HG03025 (cell line): ENCODE data around the gene C1RL.

Source experiments
- ATAC-seq: cut with Tn5 transposase; IDR thresholded peaks from one replicate; pipeline ENCODE4 v1.9.1; 2021; ENCODE audit warnings: mild to moderate bottlenecking, moderate library complexity; ENCODE audit not compliant: unreplicated experiment, low FRiP score

Gene C1RL

GRCh38 chr12:7139200-7139599 is 30.2 kb upstream of the C1RL start:
- no peak for ATAC-seq

DNA sequence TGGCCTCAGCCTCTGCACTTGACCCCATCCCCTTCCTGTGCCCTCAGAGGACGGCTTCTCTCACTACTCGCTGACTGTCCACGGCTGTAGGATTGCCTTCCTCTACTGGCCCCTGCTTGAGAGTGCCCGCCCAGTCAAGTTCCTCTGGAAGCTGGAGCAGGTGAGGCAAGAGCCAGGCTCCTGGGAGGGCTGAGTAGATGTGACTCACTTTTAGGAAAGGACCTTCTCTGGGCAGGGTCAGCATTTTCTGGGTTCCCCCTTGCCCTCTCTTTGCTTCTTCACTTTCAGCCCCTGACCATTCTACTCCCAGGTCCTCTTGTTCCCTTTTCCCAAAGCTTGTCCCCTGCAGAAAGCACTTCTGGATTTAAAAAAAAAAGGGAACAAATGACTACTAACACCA is 28.9 kb upstream of the C1RL start:
- ATAC-seq = no peak

- ATAC-seq = no peak
Observed at GRCh38 chr12:7136676-7137075, 27.7 kb upstream of the C1RL start.

DNA sequence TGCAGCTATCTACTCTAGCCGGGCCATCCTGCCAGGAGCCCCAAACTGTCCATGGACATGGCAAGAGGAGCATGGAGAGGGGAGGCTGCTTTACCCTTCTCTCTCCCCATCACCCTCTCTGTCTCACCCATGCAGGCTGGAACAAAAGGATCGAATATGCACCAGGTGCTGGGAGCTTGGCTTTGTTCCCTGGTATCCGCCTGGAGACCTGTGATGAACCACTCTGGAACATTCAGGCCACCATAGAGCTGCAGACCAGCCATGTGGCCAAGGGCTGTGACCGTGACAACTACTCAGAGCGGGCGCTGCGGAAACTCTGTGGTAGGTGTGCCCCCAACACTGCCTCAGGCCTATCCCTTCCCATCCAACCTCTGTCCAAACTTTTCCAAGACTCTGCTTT is 27.1 kb upstream of the C1RL start:
- no peak for ATAC-seq

- ATAC-seq = no peak
Observed at GRCh38 chr12:7134396-7135166, 25.6 kb upstream of the C1RL start.

DNA sequence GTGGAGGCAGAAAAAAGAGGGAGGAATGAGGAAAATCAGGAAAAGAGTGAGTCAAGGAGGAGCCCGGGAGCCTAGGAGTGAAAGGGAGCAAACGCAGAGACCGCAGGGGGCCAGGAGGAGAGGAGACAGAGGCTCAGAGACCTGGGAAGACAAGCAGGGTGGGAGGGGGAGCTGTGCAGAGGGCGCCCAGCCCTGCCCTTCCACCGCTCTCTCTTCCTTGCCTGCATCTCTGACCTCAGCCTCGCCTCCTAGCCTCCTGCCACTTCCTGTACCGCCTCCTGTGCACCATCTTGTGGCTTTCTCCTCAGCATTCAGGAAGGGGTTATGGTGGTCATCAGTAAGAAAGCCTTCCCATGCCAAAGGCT is 22.5 kb upstream of the C1RL start:
- ATAC-seq = no peak

- no peak for ATAC-seq
Observed at GRCh38 chr12:7130701-7131501, 21.9 kb upstream of the C1RL start.

- ATAC-seq = no peak
Observed at GRCh38 chr12:7129872-7130691, 21.1 kb upstream of the C1RL start, which contains the start of gene CLSTN3. CLSTN3 (plus strand) TSS chr12:7130371; CDS start chr12:7130649, 278 bp downstream.

GRCh38 chr12:7129287-7129871 is 20.4 kb upstream of the C1RL start:
- no peak for ATAC-seq

DNA sequence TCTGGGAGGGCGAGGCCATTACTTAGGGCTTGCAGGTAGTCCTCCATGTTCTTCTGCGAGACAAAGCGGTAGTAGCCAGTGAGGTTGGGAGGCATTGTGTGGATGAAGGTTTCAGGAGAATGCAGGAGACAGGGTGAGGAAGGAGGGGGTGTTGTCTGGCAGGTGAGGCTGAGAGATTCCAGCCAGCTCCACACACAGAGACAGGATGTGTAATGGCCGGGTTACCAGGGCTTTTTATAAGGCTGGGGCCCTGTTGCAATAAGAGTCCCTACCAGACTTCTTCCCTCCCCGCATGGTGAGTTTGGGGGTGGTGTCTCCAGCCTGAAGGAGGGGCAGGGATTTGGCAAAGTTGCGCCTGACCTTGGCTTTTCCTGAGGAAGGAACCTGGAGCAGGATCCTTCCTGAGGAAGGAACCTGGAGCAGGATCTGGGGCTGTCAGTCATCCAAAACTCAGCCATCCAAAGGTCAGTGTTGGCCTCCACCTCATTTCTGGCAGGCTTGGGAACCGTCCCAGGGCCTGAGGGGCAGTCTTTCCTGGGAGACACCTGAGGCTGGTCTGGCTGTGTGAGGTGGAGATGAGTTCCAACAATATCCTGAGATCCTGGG is 19.8 kb upstream of the C1RL start, which contains the start of gene RBP5:
Gene RBP5, minus strand, starts transcription at position 209 of the 606 bp plus-strand sequence. Its CDS starts 114 bp downstream, at position 95.
- ATAC-seq = no peak

- no peak for ATAC-seq
Observed at GRCh38 chr12:7127916-7128626, 19.1 kb upstream of the C1RL start.

GRCh38 chr12:7125632-7126227 is 16.7 kb upstream of the C1RL start:
- no peak for ATAC-seq

DNA sequence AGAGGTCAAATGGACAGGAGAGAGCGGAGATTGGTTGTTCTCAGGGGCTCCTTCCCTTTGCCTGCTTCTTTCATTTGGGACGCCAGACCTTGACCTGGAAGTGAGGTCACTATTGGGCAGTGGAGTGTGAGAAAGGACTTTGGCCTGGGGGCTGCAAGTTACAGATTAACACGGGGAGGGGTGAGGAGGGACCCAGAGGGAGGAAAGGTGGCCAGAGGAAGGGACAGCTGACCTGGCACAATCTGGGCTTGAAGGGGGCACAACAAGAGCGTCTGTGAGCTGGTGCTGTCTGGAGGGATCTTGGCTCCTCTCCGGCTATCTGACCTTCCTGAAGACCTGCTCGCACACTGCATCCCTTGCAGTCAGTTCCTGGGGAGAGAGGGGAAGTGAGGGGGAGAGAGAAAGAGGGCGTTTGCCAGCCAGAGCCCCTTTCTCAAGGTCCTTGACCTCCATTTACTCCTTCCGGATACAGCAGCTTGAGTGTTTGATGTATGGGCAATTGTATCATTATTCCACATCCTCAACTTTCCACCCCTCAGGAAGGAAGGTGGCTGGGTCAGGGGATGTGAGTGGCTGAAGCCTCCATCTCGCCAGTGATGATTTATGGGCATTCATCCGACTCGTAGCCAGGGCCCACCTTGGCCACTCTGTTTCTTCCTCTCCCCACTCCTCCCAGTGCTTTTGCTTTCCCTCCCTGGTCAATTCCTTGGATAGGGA is 14.9 kb upstream of the C1RL start:
- no peak for ATAC-seq

GRCh38 chr12:7122811-7123769 is 14.1 kb upstream of the C1RL start:
- ATAC-seq = no peak

- no peak for ATAC-seq
Observed at GRCh38 chr12:7121324-7121723, 12.3 kb upstream of the C1RL start.

DNA sequence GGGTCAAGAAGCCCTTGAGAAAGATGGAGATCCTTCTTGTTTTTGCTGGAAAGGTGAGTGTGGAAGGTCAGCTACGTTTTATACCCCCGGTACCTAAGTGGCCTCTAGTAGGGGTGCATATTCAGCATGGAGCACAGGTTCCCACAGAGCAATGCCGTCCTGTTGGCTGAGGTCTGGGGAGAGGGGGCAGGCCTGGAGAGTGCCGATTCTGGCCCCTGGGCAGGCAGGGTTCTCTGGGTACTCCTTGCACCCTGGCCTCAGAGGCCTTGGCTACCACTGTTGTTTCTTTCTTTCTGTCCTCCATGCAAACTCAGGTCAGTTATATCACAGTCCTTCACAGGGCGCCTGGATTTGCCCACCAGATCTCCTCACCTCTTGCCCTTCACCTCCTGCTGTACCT is 11.2 kb upstream of the C1RL start:
- ATAC-seq = no peak

- ATAC-seq = no peak
Observed at GRCh38 chr12:7118881-7119280, 9.9 kb upstream of the C1RL start.
